ENCODE measurements around the gene PGAP3. TPM values are rescaled to one million over a fixed set of nuclear protein-coding genes. Genes with fewer than 3 reads are reported as not detected.

Gene PGAP3
- total RNA-seq, 1 donor = 10.9 TPM

GRCh38 chr17:39688945-39689344 is 1.1 kb upstream of the PGAP3 start:
- H3K4me1 ChIP-seq (ENCODE audit: insufficient read depth, low read length) = peaks cover 15% of the 10 kb centered on the region
- H3K4me2 ChIP-seq (ENCODE audit: insufficient read depth, low read length) = peak overlapping the region; percentile 99
- peak overlapping the region; percentile 96 for H3K4me3 ChIP-seq (ENCODE audit: insufficient read depth, low read length)
- H2AFZ ChIP-seq (ENCODE audit: low read length) = peak overlapping the region; percentile 99
- no peaks in the 10 kb centered on the region for H3K9me3 ChIP-seq (ENCODE audit: low read depth, low read length)
- H3K79me2 ChIP-seq (ENCODE audit: insufficient read depth, low read length) = no peaks in the 10 kb centered on the region
- no peaks in the 10 kb centered on the region for H3K36me3 ChIP-seq (ENCODE audit: insufficient read depth, low read length)
- H3K27ac ChIP-seq (ENCODE audit: low read depth, low read length) = no peak overlapping the region
- DNase-seq (ENCODE audit: insufficient read length, low spot score, missing footprints) = peak; percentile 31
- H3K27me3 ChIP-seq (ENCODE audit: insufficient read depth, low read length) = no peaks in the 10 kb centered on the region
- no peak for TF ChIP-seq CTCF (IDR thresholded peaks at IDR 0.05; ENCODE audit: extremely low read depth, low read depth, low read length)
- no peaks in the 10 kb centered on the region for H4K20me1 ChIP-seq (ENCODE audit: insufficient read depth, low read length)

GRCh38 chr17:39688475-39688835 is 598 bp upstream of the PGAP3 start:
- Histone ChIP-seq H3K4me3 (ENCODE audit: insufficient read depth, low read length) (peak overlapping the region; percentile 96), H3K36me3 (ENCODE audit: insufficient read depth, low read length) (no peaks in the 10 kb centered on the region), H2AFZ (ENCODE audit: low read length) (peak overlapping the region; percentile 99), H3K4me2 (ENCODE audit: insufficient read depth, low read length) (peak overlapping the region; percentile 99), H3K9me3 (ENCODE audit: low read depth, low read length) (no peaks in the 10 kb centered on the region), H3K27me3 (ENCODE audit: insufficient read depth, low read length) (no peaks in the 10 kb centered on the region), H3K27ac (ENCODE audit: low read depth, low read length) (peak overlapping the region; percentile 73), H3K4me1 (ENCODE audit: insufficient read depth, low read length) (peaks cover 15% of the 10 kb centered on the region), H4K20me1 (ENCODE audit: insufficient read depth, low read length) (no peaks in the 10 kb centered on the region), H3K79me2 (ENCODE audit: insufficient read depth, low read length) (no peaks in the 10 kb centered on the region)
- no peak for TF ChIP-seq CTCF (IDR thresholded peaks at IDR 0.05; ENCODE audit: extremely low read depth, low read depth, low read length)
- peak; percentile 80 for DNase-seq (ENCODE audit: insufficient read length, low spot score, missing footprints)

- Histone ChIP-seq H3K36me3 (ENCODE audit: insufficient read depth, low read length) (no peaks in the 10 kb centered on the region), H3K9me3 (ENCODE audit: low read depth, low read length) (no peaks in the 10 kb centered on the region), H2AFZ (ENCODE audit: low read length) (peak overlapping the region; percentile 99), H3K4me1 (ENCODE audit: insufficient read depth, low read length) (peaks cover 15% of the 10 kb centered on the region), H4K20me1 (ENCODE audit: insufficient read depth, low read length) (no peaks in the 10 kb centered on the region), H3K4me2 (ENCODE audit: insufficient read depth, low read length) (peak overlapping the region; percentile 99), H3K4me3 (ENCODE audit: insufficient read depth, low read length) (peak overlapping the region; percentile 96), H3K27me3 (ENCODE audit: insufficient read depth, low read length) (no peaks in the 10 kb centered on the region), H3K79me2 (ENCODE audit: insufficient read depth, low read length) (no peaks in the 10 kb centered on the region), H3K27ac (ENCODE audit: low read depth, low read length) (no peak overlapping the region)
- peak; percentile 1 for DNase-seq (ENCODE audit: insufficient read length, low spot score, missing footprints)
- TF ChIP-seq CTCF (IDR thresholded peaks at IDR 0.05; ENCODE audit: extremely low read depth, low read depth, low read length) = no peak
Observed at GRCh38 chr17:39687101-39687545, 734 bp downstream of the PGAP3 start.

GRCh38 chr17:39684369-39685192 is 3.3 kb downstream of the PGAP3 start:
- Histone ChIP-seq H3K79me2 (ENCODE audit: insufficient read depth, low read length) (no peaks in the 10 kb centered on the region), H3K27me3 (ENCODE audit: insufficient read depth, low read length) (no peaks in the 10 kb centered on the region)
- peak; percentile 26 for DNase-seq (ENCODE audit: insufficient read length, low spot score, missing footprints)

More at GRCh38 chr17:39684369-39685192, 3.3 kb downstream of the PGAP3 start:
- H4K20me1 ChIP-seq (ENCODE audit: insufficient read depth, low read length) = no peaks in the 10 kb centered on the region
- no peak overlapping the region for H3K27ac ChIP-seq (ENCODE audit: low read depth, low read length)
- no peak overlapping the region for H3K4me3 ChIP-seq (ENCODE audit: insufficient read depth, low read length)
- H3K36me3 ChIP-seq (ENCODE audit: insufficient read depth, low read length) = no peaks in the 10 kb centered on the region
- H2AFZ ChIP-seq (ENCODE audit: low read length) = no peak overlapping the region
- H3K4me2 ChIP-seq (ENCODE audit: insufficient read depth, low read length) = no peak overlapping the region
- TF ChIP-seq CTCF (IDR thresholded peaks at IDR 0.05; ENCODE audit: extremely low read depth, low read depth, low read length) = no peak
- H3K9me3 ChIP-seq (ENCODE audit: low read depth, low read length) = no peaks in the 10 kb centered on the region
- peaks cover 15% of the 10 kb centered on the region for H3K4me1 ChIP-seq (ENCODE audit: insufficient read depth, low read length)

Data from osteoblast (primary cell).